NCI-H748 treated with DMSO at 0.1 percent for 48 hours (cell line): ENCODE data around the gene ZDHHC1.
"Not testable (repeated sequence)": the region's sequence is repeated elsewhere in the genome, so short reads cannot be mapped to it uniquely, and the experiment has no call there.

ENCODE experiments used
- DNase-seq: peaks from one replicate; lab custom pipeline; 2025; lab: John Stamatoyannopoulos, UW

Gene ZDHHC1

DNA sequence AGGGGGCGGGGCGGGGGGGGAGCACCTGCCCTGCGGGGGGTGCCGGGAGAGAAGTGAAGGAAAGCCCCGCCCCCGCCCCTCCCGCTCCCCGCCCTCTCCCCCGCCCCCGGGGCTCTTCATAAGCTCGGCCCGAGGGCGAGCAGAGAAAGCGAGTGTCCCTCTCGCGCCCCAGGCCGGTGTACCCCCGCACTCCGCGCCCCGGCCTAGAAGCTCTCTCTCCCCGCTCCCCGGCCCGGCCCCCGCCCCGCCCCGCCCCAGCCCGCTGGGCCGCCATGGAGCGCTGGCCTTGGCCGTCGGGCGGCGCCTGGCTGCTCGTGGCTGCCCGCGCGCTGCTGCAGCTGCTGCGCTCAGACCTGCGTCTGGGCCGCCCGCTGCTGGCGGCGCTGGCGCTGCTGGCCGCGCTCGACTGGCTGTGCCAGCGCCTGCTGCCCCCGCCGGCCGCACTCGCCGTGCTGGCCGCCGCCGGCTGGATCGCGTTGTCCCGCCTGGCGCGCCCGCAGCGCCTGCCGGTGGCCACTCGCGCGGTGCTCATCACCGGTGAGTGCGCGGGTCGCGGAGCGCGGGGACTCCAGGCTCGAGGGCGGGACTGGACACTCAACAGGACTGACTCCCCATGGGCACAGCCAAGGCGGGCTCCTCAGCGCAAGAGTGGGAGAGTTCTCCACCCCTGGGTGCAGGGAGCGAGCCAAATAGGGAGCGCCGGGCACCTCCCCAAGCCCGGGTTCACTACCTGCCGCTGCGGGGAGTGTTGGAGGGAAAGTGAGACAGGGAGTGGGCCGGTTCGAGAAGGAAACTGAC, 14.9 kb upstream of the ZDHHC1 start, which contains the start of gene HSD11B2:
Gene HSD11B2, plus strand, starts transcription at position 145 of the 798 bp plus-strand sequence. Its CDS starts 128 bp downstream, at position 273.
- no peak for DNase-seq

DNA sequence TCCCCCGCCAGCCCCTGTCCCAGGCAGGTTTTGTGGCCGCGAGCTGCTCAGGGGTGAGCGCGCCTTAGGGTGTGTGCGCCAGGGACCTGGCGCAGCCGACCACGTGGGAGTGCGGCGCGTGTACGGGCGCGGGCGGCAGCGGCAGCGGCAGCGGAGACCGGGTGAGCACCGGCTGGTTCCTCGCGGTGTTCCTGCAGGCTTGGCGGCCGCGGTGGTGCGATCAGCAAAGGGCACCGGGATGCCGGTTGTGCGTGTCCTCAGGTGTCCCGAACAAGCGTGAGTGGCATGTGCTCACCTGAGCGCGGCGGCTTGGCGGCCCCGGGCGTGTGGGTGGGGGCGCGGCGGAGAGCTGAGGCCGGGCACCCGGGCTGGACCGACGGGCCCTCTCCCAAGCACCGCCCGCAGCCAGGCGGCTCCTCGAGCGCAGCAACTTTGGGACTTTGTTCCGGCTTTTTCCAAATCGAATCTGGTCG, 14.3 kb upstream of the ZDHHC1 start:
- no peak for DNase-seq

DNA sequence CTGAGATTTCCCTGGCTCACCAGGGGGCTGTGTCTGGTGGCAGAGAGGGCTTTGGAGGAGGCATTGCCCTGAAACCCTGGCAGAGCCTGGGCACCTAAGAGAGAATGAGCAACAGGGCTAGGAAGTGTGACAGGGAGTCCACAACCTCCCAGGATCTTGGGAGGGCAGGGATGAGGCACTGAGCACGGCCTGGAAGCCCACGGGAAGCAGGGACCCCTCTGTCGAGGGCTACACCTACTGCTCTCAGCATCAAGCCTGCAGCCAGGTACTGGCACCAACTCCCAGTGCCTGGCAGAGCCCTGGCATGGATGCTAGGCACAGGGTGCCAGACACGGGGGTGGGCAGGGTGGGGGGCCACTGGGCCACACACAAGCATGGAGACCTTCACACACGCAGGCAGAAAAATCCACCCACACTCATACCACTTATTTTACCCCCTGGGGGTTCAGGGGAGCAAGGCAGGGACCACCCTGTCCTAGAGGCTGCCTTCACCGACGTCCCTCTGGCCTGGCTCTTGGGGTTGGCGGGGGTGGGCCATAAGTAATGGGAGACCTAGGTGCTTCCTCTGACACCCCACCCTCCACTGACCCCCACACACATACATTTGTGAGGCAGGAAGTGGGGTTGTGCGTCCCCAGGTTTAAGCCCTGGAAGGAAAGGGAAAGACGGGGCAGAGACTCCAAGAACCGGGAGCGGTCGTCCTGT, 13.7 kb upstream of the ZDHHC1 start:
- no peak for DNase-seq

DNA sequence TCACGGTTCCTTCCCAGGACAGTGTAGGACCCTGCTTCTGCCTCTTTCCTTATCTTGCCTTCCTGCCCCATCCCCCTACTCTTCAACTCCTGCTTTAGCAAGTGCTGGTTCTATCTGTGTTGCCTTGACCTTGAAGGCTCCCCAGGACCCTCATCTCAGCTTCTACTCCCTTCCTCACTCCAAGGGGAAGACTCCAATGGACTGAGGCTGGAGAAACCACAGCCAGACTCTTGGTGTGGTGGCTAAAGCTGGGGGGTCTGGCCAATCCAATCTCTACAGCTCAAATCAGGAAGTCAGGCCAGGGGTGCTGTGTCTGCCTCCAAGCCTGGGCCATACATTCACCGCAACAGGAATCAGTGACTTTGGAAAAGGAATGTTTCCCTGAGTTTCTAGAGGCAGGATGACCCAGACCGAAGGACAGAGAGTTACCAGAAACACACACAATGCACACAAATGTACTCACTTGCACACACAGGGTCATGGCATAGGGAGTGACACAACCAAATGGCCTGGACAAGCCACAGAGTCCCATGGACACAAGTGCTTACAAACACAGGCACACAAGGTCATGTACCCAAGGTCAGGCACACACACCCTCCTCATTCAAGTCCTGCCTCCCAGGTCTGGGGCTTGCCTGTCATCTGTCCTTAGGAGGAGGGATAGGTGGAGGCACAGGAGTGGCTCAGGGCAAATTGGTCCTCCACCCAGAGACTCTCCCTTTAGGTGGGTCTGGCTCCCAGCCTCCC, 12.9 kb upstream of the ZDHHC1 start:
- DNase-seq: no peak

DNA sequence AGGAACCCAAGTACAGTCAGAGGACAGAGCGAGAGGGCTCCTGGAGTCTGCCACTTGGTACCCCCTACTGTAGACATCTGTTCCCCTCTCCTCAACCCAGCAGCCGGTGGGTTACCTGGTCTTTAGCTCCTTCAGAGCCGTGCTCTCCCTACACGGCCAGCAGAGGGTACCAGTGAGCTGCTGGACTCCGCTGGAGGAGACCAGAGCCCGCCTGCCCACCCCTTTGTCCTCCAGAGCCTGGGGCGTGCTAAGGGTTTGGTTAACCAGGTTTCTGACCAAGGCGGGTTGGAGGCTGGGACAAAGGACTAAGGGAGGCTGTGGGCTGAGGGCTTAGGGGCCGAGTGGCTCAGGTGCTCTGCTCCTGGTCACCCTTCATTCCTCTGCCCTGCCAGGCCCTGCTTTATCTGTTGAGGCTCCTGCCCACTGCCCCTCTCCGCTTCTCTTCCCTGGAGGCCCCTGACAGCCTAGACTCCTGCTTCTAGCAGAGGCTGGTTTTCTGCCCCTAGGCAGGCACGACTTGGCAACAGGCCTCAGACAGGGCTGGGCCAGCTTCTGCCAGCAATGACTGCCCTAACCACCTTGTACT, 12.0 kb upstream of the ZDHHC1 start:
- peak; percentile 49 for DNase-seq

DNA sequence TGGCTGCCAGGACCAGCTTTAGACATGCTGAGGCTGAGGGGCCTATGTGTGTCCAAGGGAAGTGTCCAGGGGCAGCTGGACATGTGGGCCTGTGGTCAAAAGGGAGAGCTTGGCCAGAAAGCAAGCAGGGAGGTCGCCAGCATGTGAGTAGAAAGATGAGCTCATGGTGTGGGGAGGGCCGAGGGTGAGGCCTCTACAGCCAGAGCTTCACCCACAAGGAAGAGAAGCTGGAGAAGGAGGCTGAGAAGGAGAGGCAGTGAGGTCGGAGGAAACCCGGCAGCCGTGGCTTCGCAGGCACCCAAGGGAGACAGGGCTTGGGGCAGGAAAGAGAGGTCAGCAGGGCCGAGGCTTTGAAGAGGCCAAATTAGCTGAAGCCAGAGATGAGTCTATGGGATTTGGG, 10.7 kb upstream of the ZDHHC1 start:
- no peak for DNase-seq

DNA sequence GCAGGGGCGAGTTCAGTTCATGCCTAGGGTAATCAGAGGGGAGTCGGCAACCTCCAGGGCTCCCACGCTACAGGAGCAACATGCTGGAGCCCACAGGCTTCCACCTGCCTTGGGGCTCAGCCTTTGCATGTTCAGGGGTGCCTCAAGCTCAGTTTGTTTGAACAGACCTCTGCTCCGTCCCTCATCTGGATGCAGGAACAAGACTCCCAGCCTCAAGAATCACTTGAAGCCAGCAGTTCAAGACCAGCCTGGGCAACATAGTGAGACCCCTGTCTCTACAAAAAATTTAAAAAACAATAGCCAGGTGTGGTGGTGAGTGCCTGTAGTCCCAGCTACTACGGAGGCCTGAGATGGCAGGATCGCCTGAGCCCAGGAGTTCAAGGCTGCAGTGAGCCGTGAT, 9.7 kb upstream of the ZDHHC1 start:
- no peak for DNase-seq

DNA sequence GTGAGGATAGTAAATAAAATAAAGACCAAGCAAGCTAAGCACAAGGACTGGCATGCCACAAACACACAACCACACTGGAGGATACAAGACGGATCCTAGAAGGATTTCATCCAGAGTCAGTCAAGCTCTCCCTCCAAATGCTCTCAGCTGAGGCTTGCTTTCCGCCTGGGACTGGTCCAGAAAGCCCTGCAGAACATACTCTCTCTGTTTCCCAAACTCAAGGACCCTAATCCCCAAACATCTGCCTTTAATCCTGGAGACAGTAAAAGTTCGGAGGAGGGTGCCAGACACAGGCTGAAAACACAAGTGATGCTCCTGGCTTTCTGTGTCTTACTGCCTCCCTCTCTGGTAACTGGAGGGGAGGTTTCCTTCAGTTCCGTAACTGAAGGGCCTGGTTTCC, 9.3 kb upstream of the ZDHHC1 start:
- no peak for DNase-seq

DNA sequence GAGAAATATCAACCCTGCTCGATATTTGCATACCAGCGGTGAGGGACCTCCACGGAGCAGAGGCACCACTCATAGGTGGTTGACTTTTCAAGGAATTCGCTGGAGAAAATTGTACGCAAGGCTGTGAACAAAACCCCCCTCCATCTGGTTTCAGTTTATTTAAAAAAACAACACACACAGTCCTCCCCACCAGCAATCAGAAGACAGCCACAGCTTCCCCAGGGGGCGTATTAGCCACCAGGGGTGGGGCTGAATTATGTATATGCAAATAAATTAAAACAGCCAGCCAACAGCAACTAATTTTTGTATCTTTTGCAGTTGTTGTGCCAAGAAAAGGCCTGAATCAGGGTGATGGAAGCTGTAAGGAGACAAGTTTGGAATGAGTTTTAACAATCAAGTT, 8.8 kb upstream of the ZDHHC1 start:
- no peak for DNase-seq

DNA sequence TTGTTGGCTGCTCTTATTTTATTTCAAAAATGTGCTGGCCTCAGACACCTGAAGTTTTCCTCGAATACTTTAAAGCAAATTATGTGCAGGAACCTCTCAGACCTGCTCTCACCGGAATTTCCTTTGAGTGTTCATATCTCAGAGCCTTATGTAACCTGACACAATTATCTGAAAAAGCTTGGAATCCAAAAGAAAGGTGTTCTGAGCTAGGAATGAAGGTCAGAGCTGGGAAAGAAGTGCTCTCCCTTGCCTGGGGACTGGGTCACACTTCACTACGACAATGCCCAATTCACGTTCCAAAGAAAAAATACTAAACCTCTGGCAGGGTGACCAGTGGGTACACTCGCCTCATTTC, 8.0 kb upstream of the ZDHHC1 start:
- DNase-seq: no peak

DNA sequence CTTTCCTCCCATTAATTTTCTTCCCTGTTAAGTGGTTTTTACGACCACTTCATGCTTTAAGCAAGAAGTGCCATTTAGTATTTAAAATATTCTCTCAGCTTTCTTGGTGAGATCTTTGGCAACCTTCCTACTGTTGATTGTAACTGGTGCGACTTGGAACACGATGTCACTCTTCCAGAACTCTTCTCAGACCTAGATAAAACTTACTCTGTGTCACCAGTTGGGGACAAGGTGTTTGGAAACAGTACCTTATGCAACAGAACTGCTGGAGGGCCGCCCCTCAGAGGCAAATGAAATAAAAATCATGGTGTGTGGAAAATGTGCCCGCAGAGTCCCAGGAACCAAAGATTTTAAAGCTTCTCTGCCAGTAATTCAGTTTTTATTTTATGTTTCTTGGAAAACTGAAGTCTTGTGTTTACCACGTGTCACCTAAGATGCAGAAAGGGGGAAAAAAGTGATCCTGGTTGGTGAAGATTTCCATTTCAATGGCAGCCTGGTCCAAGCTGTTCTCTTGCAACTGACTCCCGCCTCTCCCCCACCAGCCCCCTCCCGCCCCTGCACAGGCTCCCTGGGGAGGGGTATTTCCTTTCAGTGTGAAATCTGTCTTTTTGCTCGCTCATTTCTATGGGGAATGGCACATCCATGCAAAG, 7.5 kb upstream of the ZDHHC1 start:
- DNase-seq: no peak

DNA sequence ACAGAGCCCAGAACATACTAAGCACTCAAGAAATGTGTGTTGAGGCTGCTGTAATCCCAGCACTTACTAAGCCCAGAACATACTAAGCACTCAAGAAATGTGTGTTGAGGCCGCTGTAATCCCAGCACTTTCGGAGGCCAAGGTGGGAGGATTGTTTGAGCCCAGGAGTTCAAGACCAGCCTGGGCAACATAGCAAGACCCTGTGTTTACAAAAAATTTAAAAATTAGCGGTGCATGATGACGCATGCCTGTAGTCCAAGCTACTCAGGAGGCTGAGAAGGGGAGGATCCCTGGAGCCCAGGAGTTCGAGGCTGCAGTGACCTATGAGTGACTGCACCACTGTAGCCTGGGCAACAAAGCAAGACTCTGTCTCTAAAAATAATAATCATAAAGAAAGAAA, 6.7 kb upstream of the ZDHHC1 start:
- DNase-seq: no peak

DNA sequence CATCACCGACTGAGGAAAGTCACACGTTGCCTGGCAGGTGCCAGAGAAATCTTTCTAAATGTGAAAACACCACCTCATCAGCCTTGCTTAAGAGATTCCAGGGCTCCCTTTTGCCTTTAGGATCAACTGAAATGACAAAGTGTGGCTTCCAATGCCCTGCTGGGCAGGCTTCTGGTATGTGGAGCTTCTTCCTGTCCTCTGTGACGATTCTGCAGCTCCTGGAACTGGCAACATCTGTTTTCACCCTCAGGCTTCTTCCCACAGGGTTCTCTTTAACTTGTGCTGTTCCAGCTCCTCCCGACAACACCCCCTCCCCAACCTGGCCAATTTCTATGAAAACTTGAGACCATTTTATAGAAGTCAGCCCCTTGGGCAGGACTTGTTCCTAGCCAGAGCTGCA, 4.8 kb upstream of the ZDHHC1 start:
- no peak for DNase-seq

DNA sequence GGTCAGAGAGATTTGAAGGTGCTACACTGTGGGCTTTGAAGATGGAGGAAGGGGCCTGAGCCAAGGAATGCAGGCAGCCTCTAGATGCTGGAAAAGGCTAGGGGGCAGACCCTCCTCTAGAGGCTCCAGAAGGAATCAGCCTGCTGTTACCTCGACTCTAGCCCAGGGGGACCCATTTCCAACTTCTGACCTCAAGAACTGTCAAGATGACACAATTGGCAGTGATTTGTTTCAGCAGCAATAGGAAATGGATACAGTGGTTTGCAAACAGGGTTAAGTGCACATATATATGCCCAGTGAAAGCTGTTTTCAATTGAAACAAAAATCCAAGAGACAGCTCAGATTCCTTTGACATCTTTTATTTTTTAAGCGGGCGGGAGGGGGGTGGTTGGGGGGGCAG, 3.7 kb upstream of the ZDHHC1 start:
- no peak for DNase-seq

DNA sequence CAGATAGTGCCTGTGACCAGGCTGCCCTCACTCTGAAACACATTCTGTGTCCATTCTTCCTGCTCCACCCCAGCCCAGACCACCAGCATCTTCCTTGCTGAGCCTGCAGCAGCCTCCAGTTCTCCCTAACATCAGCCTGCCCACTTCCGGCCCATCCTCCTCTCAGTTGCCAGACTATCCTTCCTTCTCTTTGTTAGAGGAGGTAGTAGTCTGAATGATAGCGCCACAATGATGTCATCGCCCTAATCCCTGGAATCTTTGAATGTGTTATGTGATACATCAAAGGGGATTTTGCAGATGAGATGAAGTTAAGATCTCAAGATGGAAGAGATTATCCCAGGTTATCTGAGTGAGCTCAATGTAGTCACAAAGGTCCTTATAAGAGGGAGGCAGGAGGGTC, 3.2 kb upstream of the ZDHHC1 start:
- DNase-seq: no peak

DNA sequence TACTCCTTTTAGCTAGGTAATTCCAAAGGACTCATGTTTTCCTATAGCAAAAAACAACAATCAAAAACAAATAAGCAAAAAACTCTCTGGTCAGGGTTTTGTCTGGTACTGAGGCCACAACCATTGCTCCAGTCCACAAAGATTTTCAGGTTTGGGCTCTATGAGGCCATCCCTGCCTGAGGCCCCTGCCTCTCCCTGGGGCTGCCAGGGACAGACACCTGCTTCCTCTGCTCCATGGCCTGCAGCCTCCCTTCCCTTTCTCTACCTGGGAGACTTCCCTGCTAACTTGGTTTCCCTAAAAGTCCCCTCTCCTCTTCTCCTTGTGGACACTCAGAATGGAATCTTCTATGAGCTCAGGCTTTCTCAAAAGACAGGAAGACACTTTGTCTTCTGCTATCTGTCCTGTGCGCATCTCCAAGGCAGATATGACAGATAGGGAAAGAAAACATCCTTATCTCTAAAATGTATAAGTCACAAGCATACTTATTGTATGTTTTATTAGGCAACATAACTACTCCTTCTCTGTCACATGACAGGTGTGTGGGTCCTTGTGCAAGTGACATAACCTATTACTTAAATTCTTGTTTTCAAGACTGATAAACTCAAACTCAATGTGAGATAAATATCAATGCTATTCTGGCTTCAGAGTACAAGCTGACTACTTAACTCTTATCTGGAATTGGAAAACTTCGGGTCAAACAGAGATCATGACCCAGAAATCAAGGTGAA, 1.2 kb upstream of the ZDHHC1 start:
- no peak for DNase-seq

DNA sequence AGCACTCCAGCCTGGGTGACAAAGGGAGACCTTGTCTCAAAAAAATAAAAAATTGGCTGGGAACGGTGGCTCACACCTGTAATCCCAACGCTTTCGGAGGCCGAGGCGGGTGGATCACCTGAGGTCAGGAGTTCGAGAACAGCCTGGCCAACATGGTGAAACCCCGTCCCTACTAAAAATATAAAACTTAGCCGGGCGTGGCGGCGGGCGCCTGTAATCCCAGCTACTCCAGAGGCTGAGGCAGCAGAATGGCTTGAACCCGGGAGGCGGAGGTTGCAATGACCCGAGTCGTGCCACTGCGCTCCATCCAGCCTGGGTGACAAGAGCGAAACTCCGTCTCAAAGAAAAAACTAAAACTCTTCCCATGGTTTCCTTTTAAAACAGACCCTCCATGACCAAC, 856 bp downstream of the ZDHHC1 start:
- not testable (repeated sequence) for DNase-seq

DNA sequence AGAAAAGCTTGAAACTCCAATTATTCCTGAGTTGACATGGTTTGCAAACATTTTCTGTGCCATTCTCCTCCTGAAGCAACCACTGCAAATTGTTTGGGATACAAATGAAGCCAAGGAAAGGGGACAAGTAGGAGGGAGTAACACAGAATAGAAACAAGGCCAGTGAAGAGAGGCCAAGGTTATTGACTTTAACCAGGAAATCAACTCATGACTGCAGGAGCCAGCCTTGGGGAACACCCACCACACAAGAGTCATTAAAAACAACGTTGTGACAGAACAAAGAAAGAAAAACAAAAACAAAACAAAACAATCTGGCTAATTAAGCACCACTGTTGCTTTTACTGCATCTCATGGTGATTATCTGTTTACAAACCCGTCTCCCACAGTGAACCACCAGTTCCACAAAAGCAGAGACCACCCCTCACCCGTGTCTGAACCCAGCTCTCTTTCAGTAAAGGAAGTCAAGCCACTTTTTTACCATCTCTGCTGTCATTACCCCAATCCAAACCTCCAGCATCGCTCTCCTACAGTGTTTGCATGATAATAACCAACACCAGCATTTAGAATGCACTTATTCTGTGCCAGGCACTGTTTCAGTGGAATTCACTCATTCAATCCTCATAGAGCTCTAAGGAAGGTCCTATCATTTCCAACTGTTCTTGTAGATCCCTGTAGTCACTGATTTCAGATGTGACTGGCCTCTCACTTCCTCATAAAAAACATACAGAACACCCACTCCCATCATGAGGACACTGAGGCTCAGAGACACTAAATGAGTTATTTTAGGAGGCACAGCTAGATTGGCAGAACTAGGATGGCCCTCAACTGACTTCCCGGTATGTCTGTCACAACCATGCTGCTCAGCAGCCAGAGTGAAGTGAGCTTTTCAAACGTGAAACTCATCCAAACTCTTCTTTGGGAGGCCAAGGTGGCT, 2.0 kb downstream of the ZDHHC1 start:
- no peak for DNase-seq

DNA sequence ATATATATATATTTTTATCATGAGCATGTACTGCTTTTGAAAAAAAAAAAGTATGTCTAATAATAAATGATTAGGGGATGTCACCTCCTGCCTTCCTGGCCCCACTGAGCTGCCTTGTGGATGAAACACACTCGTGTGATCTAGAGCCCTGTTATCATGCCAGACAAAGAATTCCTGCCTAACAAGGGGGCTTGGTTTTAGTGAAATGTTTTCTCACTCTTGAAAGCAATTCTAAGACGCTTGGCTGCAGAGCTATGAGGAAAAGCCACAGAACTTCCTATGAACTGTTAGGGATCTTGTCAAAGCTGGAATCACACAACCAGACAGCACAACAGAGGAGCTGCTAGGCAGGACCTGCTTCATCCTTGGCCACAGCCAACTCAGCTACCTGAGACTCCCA, 4.0 kb downstream of the ZDHHC1 start:
- DNase-seq: no peak

DNA sequence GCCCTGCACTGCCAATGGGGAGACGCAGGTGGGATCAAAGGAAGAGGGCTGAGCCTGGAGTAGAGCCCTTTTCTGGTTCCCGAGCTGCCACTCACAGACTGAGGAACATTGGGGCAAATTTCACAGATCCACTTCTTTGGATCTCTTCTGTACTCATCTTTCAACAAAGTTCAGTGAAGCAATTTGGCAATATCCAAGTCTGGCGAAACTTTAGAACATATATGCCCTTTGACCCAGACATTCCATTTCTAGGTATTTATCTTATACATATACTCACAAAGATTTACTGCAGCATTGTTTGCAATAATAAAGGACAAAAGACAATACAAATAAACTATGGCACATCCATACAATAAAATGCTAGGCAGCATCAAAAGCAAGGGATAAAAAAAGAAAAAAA, 4.9 kb downstream of the ZDHHC1 start:
- no peak for DNase-seq
